Keratinocyte (primary cell): ENCODE results near the gene XKRX.

Experiments
- CTCF ChIP-seq, 3 experiments: IDR thresholded peaks in 1 of 3; conservative IDR thresholded peaks in 1 of 3; optimal IDR thresholded peaks in 1 of 3; 2 replicates in 2 of 3; 3 replicates in 1 of 3; pipeline versions ENCODE3 to v1.5.1; 2011; ENCODE audit warnings: low read length in 3 of 3, mild to moderate bottlenecking in 3 of 3, moderate library complexity in 2 of 3, control low read depth in 1 of 3, inconsistent platforms in 1 of 3; ENCODE audit not compliant: insufficient read depth in 2 of 3; ENCODE audit errors: extremely low read depth in 1 of 3
- EZH2 ChIP-seq: IDR thresholded peaks from one replicate; pipeline ENCODE4 v1.6.1; 2012; ENCODE audit warnings: inconsistent platforms, mild to moderate bottlenecking, low read length, moderate library complexity

- TF ChIP-seq CTCF (optimal IDR thresholded peaks at IDR 0.05 in 1 of 3, IDR thresholded peaks at IDR 0.05 in 1 of 3, conservative IDR thresholded peaks at IDR 0.05 in 1 of 3; ENCODE audit: extremely low read depth in 1 of 3, insufficient read depth in 2 of 3, low read length in 3 of 3) (no peak), EZH2 (no peak)
Measured at GRCh38 chrX:100946299-100946927, 17.7 kb upstream of the XKRX start.
